SK-N-DZ (cell line): ENCODE results near the gene TCOF1.

Source experiments
- DNase-seq: peaks from one replicate; pipeline ENCODE4 v3.0.0-alpha.2; 2015; ENCODE audit warnings: low spot score

Gene TCOF1

GRCh38 chr5:150448952-150449516 lies 91.5 kb downstream of the TCOF1 start:
- no peak for DNase-seq
